GM21423 (cell line): Measurements from ENCODE around the gene CAMK2G.

Experiments
- ATAC-seq: cut with Tn5 transposase; IDR thresholded peaks from one replicate; pipeline ENCODE4 v1.9.1; 2021; ENCODE audit warnings: mild to moderate bottlenecking, moderate library complexity; ENCODE audit not compliant: unreplicated experiment

CAMK2G gene

GRCh38 chr10:73815719-73816030, 58.7 kb downstream of the CAMK2G start:
- no peak for ATAC-seq

DNA sequence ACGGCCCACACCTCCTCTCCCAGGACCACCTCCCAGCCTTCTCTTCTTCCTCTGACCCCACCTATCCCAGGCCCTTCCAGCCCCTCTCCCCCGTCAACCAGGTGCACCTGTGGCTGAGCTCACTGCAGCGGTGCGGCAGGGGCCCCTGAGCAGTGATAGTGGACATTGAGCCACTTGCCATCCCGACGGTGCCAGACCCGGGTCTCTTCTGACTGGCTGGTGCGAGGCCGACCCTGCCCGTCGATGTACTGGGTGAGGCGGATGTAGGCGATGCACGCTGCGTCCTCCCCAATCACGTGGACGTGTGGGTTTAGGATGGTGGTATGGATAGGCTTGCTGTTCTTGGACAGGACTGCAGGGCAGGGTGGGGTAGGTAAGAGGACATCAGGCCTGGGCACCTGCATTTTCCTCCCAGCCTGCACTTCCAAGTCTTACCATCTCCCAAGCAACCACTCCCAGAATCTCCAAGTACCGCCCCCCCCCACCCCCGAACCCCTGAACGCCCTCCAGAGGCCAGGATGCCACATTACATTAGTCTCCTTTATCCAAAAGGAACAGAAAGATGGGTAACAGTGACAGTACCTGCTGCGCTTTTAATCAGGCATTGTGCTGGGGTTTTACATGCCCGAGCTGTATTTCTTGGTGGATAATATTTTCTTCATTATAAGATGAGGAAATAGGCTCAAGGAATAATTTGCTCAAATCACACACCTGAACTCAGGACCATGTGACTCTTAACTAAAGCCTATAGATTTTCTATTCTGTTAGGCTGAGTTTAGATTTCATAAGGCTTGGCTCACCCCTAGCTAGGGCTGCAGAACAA, 59.2 kb downstream of the CAMK2G start:
- no peak for ATAC-seq

GRCh38 chr10:73814276-73814895, 60.0 kb downstream of the CAMK2G start:
- no peak for ATAC-seq

- ATAC-seq: no peak
Measured at GRCh38 chr10:73813333-73813732, 61.0 kb downstream of the CAMK2G start.

- no peak for ATAC-seq
Measured at GRCh38 chr10:73812657-73813056, 61.7 kb downstream of the CAMK2G start.

GRCh38 chr10:73810735-73811465, 63.5 kb downstream of the CAMK2G start:
- ATAC-seq: peak; percentile 25

DNA sequence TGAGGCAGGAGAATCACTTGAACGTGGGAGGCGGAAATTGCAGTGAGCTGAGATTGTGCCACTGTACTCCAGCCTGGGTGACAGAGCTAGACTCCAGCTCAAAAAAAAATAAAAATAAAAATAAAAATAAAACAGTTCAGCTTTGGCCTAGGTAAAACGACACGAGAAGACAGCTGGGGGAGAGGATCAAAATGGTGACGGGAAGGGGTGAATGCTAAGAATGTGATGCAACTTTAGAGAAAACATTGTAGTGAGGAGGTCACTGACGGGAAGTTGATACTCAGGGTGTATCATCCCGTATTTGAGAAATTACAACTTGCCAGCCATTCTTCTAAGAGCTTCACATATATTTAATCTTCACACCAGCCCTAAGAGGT, 64.0 kb downstream of the CAMK2G start:
- ATAC-seq: no peak

- no peak for ATAC-seq
Measured at GRCh38 chr10:73809061-73809818, 65.1 kb downstream of the CAMK2G start.

DNA sequence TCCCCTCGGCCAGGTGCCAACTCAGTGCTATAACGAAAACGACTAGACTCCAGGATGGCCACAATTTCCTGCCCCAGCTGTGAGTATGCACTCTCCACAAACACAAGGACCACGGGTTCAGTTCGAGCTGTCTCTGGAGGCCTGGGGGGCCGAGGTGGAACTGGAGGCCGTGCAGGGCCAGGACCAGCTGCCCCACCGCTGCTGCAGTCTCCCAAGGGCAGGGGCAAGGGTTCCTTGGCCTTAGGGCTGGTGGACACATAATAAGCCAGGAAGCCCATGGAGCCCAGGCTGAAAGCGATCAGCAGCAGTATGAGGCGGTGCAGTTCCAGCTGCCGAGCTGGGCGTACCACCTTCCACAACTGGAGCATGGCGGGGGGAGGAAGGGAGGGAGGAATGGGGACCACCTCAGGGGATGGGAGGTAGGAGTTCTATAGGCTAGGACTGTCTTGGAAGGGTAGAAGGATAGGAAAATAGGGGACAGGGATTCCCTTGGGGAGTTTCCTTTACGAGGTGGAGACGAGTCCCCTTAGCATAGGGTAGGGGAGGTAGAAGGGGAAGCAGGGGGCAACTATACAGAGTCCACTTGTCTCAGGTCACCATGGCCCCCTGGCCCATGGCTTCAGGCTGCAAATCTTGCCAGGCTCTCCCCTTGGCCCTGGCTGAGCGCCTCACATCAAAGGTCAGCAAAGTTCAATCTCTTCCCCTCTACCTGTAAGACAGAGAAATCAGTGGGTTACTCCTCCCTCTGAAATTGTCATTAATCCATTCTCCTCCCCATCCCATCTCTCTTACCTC, 66.1 kb downstream of the CAMK2G start:
- ATAC-seq: no peak

DNA sequence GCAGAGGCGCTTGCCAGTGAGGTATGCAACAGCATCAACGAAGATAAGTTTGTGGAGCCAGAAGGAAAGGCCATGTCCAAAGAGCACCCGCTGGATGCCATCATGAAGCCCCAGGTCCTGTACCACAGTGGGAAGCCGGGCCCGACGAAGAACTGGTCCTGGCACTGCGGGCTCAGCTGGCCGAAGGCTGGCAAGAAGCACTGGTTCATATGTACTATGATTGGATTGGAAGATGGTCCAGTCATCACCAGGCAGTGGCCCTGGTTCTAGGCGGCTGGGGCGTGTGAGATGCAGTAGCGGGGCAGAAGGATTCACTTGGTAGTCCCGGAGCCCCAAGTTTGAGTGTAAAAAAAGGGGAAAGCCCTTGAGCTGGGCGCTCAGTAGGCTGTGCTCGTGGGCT, 66.9 kb downstream of the CAMK2G start:
- no peak for ATAC-seq

- no peak for ATAC-seq
Measured at GRCh38 chr10:73806176-73806950, 68.0 kb downstream of the CAMK2G start.

GRCh38 chr10:73803680-73804286, 70.6 kb downstream of the CAMK2G start:
- ATAC-seq: peak; percentile 71

GRCh38 chr10:73802276-73802991, 71.9 kb downstream of the CAMK2G start:
- no peak for ATAC-seq

DNA sequence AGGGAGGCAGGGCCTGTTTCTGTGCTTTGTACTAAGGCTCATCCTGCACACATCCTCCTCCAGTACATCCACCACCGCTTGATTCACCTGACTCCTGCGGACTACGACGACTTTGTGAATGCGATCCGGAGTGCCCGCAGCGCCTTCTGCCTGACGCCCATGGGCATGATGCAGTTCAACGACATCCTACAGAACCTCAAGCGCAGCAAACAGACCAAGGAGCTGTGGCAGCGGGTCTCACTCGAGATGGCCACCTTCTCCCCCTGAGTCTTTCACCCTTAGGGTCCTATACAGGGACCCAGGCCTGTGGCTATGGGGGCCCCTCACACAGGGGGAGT, 73.1 kb downstream of the CAMK2G start:
- ATAC-seq: no peak

DNA sequence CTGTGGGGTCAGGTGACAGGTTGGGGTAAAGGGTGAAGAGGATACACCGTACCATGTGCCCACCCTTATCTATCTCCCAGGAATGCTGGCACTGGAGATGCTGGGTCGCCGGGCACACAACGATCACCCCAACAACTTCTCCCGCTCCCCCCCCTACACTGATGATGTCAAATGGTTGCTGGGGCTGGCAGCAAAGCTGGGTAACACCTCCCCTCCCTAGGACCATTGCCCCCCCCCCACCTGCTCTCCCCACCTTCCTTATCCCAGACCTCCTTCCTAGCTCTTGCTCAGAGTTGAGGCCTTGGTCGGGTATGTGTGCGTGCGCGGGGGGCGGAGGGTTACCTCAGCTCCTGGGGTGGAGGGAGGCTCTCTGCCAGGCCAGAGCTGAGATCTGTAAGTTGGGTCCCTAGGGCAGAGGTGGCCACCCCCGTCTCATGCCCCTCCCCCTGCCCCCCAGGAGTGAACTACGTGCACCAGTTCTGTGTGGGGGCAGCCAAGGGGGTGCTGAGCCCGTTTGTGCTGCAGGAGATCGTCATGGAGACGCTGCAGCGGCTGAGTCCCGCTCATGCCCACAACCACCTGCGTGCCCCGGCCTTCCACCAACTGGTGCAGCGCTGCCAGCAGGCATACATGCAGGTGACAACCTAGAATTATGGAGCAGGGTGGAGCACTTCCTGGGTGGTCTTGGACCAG, 73.6 kb downstream of the CAMK2G start:
- no peak for ATAC-seq

- ATAC-seq: no peak
Measured at GRCh38 chr10:73799899-73800559, 74.3 kb downstream of the CAMK2G start.

DNA sequence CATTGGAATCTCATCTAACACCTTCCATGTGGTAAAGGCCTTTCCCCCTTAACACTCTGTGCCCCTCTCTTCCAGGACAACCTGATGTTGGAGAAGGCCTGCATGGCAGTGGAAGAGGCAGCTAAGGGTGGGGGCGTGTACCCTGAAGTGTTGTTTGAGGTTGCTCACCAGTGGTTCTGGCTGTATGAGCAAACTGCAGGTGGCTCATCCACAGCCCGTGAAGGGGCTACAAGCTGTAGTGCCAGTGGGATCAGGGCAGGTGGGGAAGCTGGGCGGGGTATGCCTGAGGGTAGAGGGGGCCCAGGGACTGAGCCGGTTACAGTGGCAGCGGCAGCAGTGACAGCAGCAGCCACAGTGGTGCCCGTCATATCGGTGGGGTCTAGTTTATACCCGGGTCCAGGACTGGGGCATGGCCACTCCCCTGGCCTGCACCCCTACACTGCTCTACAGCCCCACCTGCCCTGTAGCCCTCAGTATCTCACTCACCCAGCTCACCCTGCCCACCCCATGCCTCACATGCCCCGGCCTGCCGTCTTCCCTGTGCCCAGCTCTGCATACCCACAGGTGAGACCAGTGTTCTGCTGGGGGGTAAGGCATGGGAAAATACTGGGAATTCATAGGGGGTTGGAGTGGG, 75.3 kb downstream of the CAMK2G start:
- ATAC-seq: no peak
